Myocyte (in vitro differentiated cells): ENCODE data around the gene SV2C. TPM values are rescaled to one million over a fixed set of nuclear protein-coding genes. Genes with fewer than 3 reads are reported as not detected.
A peak's percentile ranks its signal among the peaks of the same experiment; 100 is the strongest.

Experiments
- DNase-seq: peaks from one replicate; pipeline ENCODE4 v3.0.0-alpha.2; 2012; ENCODE audit warnings: low read depth
- total RNA-seq: library from RNA; depleted of rRNA; stranded (reverse); fragments of >200 nt; gene quantifications from 2 replicates; pipeline ENCODE4 v1.2.3, GENCODE V29; 2014

Gene SV2C
- total RNA-seq, 1 donor from 2014 or later = not detected

DNA sequence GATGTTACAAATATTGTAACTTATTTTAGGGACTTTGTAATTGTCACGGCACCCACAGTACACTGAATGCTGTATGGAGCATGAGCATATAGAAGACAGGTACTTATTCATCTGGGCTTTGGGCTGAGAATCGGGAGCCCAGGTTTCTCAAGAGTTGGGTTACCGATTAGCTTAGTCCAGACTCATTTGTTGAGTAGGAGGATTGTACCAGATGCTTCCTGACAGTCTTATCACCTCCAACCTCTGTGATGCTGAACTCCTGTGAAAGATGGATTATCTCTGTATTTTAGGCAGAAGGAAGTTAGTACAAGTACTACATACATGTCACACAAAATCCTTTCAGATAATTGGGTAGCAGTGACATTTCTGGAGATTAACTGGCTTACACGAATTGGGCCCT is 79.2 kb downstream of the SV2C start:
- no peak for DNase-seq

DNA sequence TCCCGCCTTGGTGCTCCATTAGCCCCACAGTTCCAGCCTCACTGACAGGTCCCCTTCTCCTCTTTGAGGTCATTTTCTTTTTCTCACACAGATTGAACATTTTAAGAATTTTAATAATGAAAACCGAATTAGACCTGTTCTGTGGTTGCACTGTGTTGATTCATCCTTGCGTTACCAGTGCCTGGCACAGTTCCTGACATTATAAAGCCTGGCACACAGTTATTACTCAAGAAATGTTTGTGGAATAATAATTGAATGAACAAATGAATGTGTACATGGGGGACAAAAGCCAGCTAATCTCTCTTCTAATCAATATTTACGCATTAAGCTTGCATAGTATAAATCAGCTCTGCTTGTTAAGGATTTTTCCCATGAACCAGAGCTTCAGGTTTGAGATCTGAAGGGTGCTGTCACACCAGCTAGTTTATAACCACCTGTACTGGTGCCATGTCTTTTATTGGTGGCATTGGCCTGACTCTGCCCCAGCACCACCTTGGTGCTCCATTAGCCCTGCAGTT is 80.0 kb downstream of the SV2C start:
- no peak for DNase-seq

DNA sequence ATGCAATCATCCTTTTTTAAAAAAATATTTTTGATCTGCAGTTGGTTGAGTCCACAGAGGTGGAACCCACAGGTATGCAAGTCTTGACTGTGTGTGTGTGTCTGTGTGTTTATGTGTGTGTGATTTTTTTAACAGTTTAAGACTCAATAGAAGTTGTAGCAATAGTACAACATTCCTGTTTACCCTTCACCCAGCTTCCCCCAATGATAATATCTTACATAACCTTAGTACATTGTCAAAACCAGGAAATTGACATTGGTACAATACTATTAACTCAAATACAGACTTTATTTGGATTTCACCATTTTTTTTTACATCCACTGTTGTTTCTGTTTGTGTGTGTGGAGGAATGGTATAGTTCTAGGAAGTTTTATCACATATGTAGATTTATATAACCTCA is 81.8 kb downstream of the SV2C start:
- DNase-seq = no peak

DNA sequence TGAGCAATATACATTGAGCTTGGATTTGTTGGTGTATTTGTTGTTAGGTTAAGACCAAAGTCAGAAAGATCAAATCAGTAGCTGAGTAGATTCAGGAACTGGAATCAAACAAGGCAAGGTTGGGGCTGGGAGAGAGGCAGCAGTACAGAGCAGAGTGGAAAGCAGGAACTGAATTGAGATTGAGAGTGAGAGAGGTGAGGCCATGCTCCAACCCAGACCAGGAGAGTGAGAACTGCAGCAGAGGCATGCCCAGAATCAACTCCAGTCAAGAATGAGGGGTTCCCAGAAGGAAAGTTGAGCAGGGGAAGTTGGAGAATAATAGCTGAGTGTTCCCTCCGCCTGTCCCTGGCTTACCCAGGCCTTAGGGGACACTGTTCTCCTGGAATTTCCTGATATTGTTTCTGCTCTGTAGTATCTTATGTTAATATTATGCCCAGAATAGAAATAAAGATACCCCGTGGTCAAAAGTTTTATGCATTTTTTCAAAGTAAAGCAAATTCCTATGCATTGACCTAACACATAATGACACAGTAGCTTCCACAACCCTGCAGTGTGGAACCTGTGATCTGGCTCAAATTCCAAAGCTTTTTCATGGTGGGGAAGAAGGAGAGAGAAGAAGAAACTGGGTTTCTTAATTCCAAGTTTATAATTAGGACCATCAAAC is 82.7 kb downstream of the SV2C start:
- DNase-seq = no peak

DNA sequence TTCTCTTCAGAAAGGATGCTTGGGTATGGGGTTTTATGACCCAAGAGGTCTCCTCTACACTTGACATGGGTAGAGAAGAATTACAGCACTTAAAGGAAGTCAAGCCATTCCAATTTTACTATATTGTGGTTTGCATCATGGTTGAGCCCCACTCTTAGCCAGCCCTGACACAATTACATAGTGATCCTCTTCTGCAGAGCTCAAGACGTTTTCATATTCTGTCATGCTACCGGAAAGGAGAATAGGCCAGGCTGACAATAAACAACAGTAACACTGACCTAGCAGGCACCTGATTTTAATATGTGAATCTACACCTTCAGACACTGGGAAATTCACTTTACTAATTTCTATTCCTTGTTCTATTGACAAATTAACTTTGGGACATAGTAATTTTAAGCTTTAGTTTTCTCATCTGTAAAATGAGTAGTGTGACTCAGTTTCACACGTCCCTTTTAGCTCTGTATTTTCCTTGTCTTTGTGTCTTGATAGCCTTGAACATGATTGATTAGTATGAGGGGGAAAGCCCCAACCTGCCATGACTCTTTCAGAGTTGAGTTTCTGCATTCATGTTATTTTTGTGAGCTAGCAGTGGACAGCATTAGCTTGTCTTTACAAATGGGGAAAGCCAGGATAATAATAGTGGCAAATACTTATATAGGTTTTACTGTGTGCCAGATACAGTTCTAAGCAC is 83.8 kb downstream of the SV2C start:
- no peak for DNase-seq

DNA sequence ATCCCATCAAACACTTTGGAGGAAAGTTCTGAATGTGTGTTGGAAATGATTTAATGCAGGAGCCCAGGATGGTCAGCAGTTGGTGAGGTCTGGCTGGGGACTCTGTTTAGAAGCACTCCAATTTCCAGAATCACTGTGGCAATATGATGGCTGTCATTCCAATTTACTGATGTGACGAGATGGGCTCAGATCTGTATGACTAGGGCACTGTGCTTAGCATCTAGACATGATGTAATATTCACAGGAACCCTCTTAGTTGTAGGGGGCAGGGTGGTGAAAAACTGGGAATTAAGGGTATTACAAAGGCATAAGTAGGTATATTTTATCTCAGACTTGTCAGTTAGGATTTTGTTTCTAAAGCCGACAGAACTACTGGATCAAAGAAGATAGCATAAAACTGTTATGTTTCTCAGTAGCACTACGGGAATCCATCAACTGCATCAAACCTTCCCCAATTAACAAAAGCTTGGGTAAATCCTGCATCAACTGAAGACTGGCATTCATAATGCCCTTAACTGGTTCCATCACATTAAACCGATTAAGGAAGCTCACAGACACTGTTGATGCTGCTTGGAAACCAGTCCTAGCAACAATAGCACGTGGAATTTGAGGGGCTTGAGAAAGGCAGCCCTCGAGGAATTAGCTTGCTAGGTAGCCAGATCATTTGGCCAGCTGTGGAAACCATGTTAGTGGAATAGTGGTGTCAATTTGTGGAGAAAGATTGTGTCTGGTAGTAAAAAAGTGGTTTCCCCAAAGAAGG is 86.1 kb downstream of the SV2C start:
- DNase-seq = no peak

DNA sequence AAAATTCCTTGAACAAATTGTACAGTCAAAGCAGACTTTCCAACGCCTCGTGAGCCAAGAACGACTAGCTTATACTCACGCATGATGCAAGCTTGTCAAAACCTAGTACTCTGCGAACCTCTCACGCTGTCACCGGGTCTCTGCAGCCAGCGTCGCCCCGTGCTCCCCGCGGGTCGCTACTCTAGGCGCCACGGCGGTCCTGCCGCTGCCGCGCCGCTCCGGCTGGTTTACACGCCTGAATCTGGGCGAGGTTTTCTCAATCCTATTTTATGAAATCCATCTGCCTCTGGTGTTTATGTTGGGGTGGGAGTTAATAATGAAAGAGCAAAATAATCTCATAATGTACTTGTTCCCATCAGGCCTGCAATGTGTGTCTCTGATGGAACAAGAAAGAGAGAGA is 90.9 kb downstream of the SV2C start:
- no peak for DNase-seq

DNA sequence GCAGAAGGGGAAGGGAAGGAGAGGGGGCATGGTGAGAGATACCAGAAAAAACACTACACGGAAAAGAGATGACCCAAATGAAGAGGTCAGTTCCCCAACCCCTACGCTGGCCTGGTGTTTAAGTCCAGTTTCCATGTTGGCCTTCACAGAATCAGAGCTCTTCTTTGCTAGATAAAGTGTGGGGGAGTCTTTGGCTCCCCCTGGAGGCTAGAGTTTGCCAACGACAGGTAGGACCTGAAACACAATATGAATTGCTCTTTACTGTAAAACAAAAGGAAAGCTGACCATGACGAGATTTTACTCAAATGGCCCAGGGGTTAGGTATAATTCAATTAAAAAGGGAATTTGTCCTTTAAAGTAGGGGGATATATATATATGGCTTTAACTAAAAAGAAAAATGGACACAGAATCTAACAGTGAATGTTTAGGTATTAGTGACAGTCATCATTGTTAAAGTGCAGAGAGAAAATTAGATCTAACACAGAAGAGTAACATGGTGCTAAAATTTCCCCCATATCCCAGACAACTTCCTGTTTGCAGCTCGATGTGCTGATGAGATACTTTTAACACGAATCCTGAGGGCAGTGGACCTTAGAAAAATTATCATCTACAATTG is 92.0 kb downstream of the SV2C start:
- peak; percentile 36 for DNase-seq

DNA sequence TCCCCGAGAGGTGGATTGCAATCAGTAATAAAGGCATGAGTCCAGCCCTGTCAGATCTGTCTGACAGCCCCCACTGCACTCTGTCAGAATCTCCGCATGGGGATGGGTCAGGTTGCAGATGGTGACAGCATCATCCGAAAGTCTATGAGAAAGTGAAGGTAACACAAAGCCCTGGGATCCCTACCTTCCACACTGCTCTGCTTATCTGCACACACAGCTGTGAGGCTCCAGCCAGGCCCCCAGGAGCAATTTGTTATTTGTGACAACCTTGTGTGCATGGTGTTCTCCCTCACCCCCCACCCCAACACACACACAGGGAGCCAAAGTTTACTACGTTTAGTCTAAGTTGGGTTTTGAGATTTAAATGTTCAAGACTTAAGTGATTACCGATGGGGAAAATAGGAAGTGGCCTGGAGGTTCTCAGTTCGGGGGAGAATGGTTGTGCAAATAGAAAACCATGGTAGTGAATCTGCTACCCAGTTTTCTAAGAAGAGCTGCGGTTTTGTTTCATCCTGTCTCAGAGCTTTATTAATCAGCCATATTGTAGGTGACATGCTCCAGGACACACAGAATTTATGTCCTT is 92.7 kb downstream of the SV2C start:
- DNase-seq = no peak

DNA sequence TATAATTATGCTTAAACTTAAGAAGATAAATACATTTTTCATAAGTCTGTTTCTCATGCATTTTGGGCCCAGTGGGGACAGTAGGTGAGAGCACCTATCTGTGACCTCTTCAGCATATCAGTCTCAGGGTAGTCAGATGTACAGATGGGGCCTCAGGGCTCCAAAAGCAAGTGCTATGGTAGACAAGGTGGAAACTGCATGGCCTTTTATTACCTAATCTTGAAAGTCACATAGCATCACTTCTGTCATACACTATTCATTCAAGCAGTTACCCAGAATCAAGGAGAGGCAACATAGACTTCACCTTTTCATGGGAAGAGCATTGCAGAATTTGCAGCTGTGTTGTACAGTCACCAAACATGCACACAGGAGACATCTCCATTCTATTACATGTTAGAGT is 94.8 kb downstream of the SV2C start:
- no peak for DNase-seq

DNA sequence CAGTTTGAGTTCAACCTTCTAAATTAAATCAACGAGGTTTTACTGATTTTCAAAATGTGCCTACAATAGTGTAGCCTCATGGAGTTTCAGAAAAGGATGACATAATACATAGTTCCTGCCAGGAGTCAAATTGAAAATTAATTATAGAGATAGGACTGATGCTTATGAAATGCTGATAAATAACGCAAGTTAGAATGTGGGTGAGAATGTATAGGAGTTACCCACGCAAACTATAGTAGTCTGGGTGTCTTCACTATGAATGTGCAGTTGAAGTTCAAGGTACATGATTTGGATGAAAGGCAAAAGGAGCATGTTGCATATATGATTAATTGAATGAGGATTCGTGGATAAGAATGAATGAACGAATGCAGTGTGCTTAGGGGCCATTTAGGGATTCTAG is 95.7 kb downstream of the SV2C start:
- DNase-seq = no peak

DNA sequence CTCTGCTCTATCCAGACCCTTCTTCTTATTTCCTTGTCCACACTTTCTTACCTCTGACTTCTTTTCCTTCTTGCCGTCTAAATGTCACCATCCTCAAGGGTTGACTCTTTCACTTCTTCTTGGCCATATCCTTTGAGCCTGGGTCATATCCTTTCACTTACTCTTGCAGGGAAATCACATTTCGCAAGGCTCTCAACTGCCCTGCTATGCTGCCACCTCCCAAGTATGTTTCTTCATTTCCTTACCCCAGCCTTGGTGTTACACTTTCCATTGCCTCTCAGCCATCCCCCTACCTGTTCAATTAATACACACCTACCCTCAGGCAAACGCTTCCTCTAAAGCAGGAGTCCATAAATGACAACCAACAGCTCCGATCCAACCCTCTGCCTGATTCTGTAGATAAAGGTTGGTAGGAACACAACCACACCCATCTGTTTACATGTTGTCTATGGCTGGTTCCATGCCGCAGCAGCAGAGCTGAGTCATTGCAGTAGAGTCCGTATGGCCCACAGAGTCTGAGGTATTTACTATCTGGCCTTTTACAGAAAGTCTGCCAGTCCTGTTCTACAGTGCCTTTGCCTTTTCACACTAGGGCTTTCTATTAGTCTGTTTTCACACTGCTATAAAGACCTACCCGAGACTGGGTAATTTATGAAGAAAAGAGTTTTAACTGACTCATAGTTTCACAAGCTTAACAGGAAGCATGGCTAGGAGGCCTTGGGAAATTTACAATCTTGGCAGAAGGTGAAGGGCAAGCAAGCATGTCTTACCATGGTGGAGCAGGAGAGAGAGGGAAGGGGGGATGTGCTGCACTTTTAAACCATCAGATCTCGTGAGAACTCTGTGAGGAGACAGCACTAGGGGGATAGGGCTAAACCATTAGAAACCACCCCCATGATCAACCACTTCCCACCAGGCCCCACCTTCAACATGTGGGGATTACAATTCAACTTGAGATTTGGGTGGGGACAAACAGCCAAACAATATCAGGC is 97.9 kb downstream of the SV2C start:
- DNase-seq = no peak

DNA sequence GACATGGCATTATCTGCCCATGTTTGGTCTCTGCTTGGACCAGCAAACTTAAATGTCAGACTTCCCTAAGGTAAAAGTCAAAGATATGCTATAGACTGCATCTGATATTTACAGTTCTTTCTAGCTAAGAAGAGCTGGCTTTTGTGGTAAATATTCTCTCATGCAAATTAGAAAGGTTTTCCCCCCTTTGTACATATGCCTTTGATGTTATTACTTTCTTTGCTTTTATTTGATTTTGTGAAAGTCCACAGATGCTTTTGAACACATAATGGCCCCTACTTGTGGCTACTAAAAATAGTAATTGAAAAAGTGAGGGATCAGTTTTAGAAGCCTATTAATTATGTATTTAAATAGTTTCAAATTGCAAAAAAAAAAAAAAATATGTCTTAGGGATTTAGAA is 104.2 kb downstream of the SV2C start:
- no peak for DNase-seq

DNA sequence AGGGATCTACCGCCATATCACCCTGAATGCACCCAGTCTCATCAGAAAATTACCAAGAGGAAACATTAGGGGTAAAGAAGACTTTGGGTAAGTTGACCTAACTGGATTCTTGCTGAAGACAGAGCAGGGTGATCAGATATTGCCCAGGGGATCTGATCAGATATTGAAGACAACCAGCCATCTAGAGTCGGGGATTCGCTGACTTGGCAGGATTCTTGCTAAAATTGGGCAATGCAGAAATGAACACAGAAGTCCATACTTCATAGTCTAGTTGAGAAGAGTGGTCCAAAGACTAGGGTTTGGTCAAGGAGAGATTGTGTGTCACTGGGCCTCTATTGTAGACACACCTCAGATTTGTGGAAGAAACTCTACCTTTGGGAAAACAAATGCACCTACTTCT is 107.2 kb downstream of the SV2C start:
- DNase-seq = no peak

DNA sequence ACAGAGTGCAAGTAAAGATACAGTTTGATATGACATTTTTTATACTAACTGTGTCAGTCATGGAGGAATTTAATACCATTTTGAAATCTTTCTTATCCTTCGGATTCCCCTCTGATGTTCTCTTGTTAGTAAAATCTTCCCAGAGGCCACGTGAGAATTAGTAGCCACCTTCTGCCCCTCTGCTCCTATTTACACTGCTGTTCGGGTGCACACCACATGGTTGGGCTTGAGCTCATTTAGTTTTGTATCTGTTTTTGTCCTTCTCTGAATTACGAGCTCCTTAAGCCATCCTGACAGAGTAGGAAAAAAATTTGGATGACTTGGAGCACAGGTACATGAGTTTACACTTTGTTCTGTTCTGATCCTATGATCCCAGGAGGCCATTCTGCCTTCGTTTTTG is 109.7 kb downstream of the SV2C start:
- DNase-seq = no peak

DNA sequence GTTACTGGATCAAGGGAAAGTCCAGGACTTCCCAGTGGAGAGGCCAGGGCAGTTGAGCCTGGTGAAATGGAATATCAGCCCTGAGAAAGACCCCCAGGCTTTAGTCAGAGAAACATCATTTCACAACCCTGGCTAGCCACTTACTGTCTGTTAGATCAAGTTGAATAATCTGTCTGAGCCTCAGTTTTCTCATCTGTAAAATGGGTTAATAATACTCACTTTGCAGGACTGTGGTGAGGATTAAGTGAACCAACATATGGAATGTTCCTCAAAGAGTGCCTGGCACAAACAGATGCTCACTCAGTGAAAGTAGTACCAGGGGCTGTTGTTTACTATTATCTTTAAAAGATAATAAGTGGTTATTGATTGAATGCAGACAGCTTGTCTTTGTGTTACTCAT is 110.5 kb downstream of the SV2C start:
- DNase-seq = no peak

DNA sequence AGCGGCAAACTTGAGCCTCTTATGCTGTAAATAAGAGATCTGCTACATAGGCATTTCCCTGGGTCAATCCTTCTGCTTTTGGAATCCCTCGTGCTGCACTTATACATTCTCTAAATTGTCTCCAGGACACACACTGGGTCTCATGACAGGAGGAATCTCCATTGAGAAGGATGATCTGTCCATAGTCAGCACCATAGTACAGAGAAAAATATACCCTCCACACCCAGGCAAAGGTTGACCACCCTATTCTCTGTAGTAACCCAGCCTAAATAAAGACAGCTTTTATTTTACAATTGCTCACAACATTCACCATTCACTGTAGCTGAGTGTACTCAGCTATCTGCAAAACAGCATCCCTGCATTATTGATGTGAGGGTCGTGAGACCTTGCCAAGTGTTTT is 111.2 kb downstream of the SV2C start:
- no peak for DNase-seq

DNA sequence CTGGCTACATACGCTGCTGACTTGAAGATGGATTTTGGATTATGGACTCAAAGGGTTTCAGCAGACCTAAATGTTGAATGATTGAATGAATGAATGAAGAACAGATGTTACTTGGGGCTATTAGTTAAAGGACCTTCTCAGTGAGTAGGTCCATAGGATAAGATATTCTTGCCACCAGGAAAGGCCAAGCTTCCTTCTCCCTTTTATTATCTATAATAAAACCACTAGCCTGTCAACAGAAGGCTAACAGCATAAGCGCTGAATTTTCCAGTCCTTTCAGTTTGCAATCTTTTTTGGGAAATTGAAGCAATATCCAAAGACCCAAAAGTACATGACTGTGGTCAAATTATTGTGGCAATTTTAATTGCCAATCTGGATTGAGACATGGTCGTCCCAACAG is 113.3 kb downstream of the SV2C start:
- no peak for DNase-seq

DNA sequence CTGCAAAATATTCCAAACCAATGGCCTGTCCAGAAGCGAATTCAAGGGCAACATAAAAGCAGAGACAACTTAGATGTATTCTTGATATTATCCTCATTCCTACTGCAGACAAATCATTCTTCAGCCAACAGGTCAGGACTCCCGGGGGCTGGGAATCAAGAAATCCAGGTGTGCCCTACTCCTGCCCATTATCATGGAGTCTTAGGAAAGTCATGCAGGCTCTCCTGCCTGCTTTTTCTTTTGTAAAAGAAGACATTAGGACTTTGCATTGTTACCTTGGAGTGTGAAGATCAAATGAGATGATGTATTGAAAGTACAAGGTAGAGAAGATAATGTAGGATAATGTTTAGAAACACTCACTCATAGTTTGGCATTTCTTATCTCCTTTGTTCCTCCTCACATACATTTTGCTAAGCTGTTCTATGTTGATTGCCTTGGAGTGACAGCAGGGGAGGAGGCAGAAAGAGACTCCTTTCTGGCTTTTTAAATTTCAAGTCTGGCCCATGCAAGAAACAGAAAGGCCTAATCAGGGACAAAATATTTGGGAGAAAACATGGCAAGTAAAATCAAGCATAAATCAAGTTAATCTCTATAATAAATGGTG is 113.8 kb downstream of the SV2C start:
- no peak for DNase-seq

DNA sequence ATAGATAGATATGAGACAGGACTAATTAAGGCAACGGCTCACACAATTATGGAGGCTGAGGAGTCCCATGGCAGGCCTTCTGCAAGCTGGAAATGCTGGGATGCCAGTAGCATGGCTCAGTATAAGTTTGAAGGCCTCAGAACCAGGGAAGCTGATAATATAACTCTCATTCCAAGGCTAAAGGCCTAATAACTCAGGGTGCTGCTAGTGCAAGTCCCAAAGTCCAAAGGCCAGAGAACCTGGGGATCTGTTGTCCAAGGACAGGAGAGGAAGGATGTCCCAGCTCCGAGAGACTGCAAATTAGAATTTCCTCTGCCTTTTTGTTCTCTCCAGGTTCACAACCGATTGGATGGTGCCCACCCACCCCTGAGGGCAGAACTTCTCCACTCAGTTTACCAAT is 114.5 kb downstream of the SV2C start:
- no peak for DNase-seq
